ENCODE results near the gene ERLEC1.

DNA sequence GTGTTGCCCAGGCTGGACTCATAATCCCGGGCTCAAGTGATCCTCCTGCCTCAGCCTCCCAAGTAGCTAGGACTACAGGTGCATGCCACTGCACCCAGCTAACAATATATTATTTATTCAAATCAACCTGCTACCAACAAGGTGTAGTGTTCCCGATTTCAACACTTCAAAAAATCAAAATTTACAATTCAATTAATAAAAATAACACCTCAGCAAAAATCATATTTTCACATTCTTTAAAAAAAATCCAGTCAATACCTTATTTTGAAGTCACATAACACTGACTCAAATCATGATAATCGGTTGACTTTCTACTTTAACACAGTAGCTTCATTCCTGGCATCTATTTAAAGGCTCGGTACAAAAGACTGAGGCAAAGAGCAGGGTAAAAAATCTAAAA lies 65.7 kb downstream of the ERLEC1 start:
- TF ChIP-seq, protein P1, sequence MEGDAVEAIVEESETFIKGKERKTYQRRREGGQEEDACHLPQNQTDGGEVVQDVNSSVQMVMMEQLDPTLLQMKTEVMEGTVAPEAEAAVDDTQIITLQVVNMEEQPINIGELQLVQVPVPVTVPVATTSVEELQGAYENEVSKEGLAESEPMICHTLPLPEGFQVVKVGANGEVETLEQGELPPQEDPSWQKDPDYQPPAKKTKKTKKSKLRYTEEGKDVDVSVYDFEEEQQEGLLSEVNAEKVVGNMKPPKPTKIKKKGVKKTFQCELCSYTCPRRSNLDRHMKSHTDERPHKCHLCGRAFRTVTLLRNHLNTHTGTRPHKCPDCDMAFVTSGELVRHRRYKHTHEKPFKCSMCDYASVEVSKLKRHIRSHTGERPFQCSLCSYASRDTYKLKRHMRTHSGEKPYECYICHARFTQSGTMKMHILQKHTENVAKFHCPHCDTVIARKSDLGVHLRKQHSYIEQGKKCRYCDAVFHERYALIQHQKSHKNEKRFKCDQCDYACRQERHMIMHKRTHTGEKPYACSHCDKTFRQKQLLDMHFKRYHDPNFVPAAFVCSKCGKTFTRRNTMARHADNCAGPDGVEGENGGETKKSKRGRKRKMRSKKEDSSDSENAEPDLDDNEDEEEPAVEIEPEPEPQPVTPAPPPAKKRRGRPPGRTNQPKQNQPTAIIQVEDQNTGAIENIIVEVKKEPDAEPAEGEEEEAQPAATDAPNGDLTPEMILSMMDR (IDR thresholded peaks at IDR 0.05; ENCODE audit: borderline replicate concordance, extremely low read depth, low read length, poor library complexity, severe bottlenecking) = no peak
- TF ChIP-seq EZH2 (IDR thresholded peaks at IDR 0.05; ENCODE audit: borderline replicate concordance, low read depth, low read length, severe bottlenecking) = no peak
